ENCODE data around the gene SEMA3A.
"Not testable (repeated sequence)": the region's sequence is repeated elsewhere in the genome, so short reads cannot be mapped to it uniquely, and the experiment has no call there.

The SEMA3A gene

DNA sequence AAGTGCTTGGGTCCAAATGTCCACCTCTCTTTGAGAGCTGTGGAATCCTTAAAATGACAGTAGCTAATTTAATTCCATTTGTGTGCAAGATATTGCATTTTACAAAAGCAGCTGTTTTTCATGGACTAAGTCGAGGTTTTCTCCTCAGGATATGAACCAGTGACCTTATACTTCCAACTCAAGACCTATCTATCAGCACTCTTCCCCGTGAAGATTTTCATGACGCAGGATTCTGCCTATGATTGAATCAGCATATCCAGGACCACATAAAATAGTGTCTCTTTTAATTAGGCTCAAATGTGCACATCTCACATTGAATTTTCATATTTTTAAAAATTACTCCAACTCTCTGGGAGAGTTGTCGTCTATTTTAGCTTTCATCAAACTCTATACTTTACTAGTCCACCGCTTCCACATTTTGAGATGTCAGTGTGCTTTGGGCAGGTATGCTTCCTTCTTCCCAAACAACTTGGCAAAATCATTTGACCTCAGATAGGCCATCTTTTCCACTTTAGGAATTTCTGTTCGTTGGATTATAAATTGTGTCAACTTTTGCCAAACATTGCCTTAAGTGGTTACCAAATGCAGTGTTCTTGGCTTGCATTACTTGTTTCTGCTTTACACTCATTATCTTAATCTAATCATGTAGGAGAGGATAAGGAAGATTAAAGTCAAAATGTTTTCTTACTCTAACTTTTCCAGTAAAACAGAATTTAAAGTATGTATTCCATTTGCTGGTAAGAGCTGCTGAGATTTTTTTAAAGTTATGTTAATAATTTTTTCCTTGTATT lies 39.4 kb downstream of the SEMA3A start:
- DNase-seq (ENCODE audit: low read depth in 2 of 2), result no peak

DNA sequence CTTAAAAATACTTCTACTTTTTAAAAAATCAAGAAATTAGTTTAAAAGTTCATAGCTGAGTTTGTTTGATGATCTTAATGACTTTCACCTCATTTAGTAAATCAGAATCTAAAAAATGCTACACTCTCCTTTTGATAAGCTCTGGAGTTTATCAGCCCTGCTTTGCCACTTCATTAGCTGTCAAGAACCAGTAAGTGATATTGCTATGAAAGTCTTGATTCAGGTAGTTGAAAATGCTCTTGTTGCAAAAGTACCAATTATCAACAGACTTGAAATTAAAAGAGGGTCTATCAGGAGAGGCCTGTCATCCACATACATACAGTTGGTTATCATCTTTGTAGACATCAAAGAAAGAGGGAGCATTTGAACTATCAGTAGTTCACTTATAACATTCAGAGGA lies 41.6 kb downstream of the SEMA3A start:
- DNase-seq (ENCODE audit: low read depth in 2 of 2), result no peak

GRCh38 chr7:84150370-84150769 lies 44.2 kb downstream of the SEMA3A start:
- DNase-seq (ENCODE audit: low read depth in 2 of 2), result not testable (repeated sequence)

DNA sequence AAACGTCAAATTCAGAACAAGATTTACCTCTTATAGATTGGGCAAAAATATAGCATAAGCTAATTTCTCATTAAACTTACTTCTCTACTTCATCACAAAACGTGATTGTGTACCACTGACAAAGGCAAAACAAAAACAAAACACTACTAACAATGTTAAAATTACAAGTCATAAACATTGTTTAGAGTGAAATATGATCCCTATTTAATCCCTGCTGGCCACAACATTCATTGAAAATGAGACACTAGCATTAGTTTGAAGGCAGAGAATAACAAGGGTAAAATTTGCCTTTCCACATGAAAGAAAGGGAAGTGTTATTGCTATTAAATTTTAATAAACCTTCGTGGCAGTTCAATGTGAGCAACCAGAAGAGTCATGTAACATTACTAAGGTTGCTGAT lies 45.0 kb downstream of the SEMA3A start:
- no peak for DNase-seq (ENCODE audit: low read depth in 2 of 2)

DNA sequence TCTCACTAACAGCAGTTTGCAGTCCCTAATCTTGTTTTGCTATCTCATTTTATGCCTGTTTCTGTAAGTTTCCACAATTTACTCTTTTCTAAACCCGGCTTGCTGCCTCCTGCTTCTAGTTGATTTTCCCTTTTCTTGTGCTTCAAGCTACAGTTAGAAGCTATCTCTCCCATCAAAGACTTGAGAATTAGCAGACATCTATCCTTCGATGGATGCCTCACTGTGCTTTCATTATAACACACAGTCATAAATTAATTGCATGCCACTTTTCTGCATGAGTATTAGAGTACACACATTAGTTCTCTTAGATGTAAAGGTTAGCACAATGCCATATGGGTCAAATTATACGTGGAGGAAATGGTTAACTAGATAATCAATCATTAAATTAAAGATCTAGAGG lies 48.7 kb downstream of the SEMA3A start:
- DNase-seq (ENCODE audit: low read depth in 2 of 2), result no peak

GRCh38 chr7:84144935-84145334 lies 49.7 kb downstream of the SEMA3A start:
- DNase-seq (ENCODE audit: low read depth in 2 of 2), result no peak

DNA sequence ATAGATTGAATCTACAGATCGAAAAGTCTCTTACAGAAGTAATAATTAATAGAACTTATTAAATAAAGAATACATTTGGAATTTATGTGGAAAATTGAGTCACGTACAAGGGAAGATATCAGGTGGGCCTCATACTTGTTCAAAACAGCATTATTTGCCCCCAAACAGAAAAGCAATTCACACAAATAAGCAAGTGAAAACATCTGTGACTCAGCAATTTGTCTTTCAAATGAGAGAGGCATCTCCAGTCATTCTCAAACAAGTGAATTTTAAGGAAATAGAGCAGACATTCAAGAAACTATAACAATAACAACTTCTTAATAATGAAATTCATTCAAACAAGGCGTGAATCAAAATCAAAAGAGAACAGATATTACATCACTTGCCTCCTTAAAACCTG lies 50.1 kb downstream of the SEMA3A start:
- no peak for DNase-seq (ENCODE audit: low read depth in 2 of 2)

DNA sequence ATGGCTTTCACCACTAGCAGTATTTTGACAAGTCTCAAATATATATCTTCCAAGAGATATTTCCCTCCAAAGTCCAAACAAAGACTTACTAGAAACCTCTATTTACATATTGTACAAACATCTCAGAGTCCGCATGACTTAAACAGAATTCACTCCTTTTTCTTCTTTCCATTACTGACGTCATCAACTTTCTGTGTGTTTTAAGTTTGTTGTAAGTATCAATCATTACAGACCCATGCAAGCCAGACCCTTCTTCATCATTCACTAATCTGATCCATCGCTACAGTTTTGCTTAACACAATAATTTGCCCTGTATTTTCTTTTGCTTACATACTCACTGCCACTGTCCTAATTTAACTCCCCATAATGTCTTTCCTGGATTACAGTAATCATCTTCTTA lies 51.9 kb downstream of the SEMA3A start:
- DNase-seq (ENCODE audit: low read depth in 2 of 2), result no peak

GRCh38 chr7:84139986-84140729 lies 54.4 kb downstream of the SEMA3A start:
- DNase-seq (ENCODE audit: low read depth in 2 of 2), result no peak

DNA sequence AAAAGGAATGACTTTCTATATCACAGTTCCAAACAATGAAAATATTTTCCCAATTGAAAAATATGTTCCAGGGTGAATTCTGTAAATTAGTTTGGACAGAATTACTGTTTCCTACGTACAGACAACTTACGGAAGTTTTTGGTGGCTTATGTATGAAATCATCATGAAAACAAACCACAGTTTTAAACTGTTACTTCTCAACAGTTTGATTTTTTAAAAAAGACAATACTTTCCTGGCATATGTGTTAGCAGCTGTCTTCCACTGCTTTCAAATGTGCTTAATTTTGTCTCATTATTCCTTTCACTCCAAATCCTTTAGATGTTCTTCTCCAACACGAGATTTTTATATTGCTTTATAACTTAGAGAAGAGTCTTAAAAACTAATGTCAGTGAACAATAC lies 56.2 kb downstream of the SEMA3A start:
- no peak for DNase-seq (ENCODE audit: low read depth in 2 of 2)

DNA sequence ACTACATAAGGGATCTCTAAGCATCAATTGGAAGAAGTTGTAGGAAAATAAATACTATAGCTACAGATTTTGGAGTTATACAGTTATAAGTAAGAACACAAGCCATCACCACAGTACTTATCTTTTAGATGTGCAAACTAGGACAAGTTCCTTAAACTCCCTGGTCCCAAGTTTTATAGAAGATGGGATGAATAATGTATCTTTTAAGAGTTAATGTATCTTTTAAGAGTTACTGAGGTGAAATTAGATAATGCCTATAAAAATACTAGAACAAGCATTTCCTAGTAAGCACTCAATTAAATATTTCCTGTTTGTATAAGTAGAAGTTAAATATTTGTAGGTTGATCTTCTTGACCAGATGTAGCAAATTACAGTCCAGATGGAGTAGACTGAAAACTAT lies 56.8 kb downstream of the SEMA3A start:
- no peak for DNase-seq (ENCODE audit: low read depth in 2 of 2)

GRCh38 chr7:84136809-84137208 lies 57.8 kb downstream of the SEMA3A start:
- DNase-seq (ENCODE audit: low read depth in 2 of 2), result no peak

- DNase-seq (ENCODE audit: low read depth in 2 of 2), result no peak
Observed at GRCh38 chr7:84136336-84136735, 58.3 kb downstream of the SEMA3A start.

DNA sequence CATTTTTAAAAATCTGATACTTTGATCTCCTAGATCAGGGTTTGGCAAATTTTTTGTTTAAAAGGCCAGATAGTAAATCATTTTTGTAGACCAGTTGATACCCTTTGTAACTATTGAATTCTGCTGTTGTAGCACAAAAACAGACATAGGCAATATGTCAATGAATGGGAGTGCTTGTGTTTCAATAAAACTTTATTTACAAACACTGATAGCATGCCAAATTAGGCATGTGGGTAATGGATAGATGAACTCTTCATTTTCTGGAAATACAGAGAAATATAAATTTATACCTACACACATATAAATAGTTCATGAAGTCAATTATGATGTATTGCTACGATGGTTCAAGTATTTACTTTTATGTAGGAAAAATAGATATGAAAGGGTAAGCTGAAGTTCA lies 60.4 kb downstream of the SEMA3A start:
- DNase-seq (ENCODE audit: low read depth in 2 of 2), result no peak

DNA sequence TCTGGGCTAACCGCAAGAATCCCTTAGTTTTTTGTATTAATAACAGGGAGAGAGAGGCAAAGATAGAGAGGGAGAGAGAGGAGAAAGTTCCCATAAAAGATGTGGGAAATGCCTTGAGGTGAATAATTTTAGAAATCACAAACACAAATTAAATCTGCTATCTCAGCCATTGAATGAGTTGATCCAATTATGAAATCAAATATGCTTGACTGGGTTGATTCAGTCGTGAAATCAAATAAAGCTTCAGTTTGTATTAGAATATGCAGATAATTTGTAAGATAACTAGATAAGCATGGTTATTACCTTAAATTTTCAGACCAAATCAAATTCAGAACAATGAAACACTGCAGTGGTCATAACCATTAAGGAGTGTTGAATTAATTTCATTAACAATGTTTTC lies 68.9 kb downstream of the SEMA3A start:
- DNase-seq (ENCODE audit: low read depth in 2 of 2), result no peak

GRCh38 chr7:84123965-84124547 lies 70.5 kb downstream of the SEMA3A start:
- no peak for DNase-seq (ENCODE audit: low read depth in 2 of 2)

DNA sequence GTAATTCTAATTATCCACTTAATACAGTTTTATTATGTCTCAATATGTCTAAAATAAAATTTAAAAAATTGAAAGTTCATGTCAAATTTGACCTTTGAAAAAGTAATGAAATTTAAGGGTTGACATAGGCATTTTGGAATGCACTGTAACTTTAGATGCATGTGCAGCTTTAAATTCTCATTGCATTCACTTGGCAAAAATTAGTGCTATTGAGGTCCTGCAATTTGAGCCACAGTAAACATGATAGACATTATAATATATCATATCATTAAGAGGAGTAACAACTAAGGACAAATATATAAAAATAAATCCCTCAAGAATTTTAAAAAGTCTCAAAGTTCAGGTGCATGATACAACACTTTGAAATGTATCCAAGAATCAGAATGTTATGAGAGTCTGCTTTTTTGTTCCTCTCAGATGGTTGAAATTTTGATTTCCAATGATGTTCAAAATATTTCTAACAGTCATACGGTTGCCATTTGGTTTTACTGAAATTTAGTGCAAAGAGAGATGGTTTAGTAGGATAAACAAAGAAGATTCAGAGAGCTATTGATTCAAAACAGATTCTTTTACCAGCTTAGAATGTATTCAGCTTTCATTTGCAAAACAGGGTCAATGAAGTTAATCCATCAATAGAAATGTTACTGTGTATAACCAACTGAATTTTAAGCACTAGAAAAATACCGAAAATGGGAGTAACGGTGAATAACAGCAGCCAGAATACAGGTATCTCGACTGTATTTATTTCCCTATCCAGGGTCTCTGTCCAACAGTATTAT lies 71.8 kb downstream of the SEMA3A start:
- DNase-seq (ENCODE audit: low read depth in 2 of 2), result no peak

- no peak for DNase-seq (ENCODE audit: low read depth in 2 of 2)
Observed at GRCh38 chr7:84117304-84117703, 77.3 kb downstream of the SEMA3A start.

DNA sequence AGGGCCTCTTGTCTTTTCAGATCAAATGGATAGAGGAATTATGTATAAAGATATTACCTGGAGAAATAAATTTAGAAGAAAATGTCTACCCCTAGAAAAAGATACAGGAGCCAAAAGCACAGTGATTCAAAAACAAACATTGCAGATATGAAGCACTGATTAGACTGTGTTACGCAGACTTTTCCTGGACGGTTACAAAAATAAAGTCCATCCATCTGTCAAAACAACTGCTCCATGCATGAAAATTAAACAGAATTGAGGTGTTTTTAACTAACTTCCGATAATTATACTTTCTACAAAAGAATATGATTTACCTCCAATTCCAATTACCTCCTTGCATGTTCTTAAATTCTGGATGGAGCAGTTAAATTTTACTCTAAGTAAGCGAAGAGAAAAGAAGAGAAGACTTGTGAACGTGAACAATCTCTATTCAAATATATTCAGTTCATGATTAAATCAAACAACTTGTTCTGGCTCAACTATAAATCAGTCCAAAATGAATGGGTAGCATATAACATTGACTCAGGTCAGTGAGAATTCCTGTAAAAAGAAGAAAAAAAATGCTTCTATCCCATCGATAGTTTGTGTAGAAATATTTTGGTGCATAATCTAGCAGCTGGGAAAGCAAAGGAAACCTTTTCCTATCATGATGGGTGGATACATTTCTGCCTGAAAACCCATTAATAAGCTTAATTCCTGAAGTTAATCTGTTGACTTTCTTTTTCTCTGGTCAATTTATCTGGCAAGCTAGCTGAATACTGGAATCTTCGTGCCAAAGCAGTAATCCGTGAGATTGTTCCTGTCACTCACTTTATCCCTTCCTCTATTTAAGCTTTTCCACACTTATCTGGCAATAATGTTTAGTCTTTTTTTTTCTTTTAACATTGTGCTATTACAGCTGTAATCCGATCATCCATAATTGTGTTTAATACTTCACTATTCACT lies 80.4 kb downstream of the SEMA3A start:
- no peak for DNase-seq (ENCODE audit: low read depth in 2 of 2)

DNA sequence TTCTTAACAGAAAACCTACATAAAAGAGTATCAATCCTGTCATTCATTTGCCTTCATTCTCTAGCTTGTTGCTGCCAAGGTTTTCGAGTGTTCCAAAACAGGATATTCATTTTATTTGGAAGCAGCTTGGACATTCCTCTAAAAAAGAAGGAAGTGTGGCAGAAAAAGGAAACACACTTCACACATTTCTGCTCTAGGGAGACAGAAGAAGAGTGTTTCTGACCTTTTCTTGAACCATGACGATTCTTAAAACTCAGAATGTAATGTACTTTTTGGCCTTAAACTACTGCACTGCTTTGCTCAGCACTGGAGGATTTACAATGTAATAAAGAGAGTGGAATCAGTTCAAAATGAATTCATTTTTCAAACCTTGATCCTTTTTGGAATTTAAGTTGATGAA lies 81.3 kb downstream of the SEMA3A start:
- DNase-seq (ENCODE audit: low read depth in 2 of 2), result no peak

DNA sequence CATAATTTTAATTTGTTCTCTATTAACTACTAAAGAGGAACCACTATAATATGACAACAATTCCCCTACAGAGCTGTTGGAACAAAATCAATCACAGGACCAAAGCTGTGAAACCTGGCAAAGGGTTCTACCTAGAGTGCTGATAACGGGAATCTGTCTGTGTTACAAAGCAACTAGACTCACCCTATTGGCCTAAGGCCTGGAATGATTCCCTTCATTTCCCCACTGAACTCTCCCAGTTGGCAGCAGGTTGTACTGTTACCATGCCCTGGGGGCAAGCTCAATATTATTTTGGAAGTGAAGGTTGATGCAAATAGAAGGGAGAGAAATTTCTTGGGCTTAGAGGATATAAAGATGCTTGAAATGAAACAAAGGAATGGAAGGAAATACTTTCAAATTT lies 81.8 kb downstream of the SEMA3A start:
- no peak for DNase-seq (ENCODE audit: low read depth in 2 of 2)
